Calu3 (cell line): Measurements from ENCODE around the gene FOXP1. TPM values are rescaled to one million over a fixed set of nuclear protein-coding genes. Genes with fewer than 3 reads are reported as not detected.
A peak's percentile ranks its signal among the peaks of the same experiment; 100 is the strongest.

Source experiments
- BruUV-seq: library from RNA; stranded (reverse); fragments of 400-500 nt; replicated peaks from 2 replicates; lab custom pipeline; 2021; lab: Mats Ljungman, UMichigan
- CTCF ChIA-PET: fragments of 300-600 bp; sonication (Branson Sonifier 250); formaldehyde crosslinking; loops from one replicate; lab custom pipeline; 2022; ENCODE audit warnings: antibody characterized with exemption; lab: Charles Lee
- DNase-seq: peaks from one replicate; pipeline ENCODE4 v3.0.0; 2022
- H3K27ac Mint-ChIP-seq: one replicate; pipeline ENCODE4 v1.8.0; 2022; ENCODE audit warnings: mixed read lengths; ENCODE audit not compliant: unreplicated experiment
- H3K27me3 Mint-ChIP-seq: one replicate; pipeline ENCODE4 v1.8.0; 2022; ENCODE audit warnings: mixed read lengths; ENCODE audit not compliant: unreplicated experiment
- H3K36me3 Mint-ChIP-seq: one replicate; pipeline ENCODE4 v1.8.0; 2022; ENCODE audit warnings: mild to moderate bottlenecking, moderate library complexity, mixed read lengths; ENCODE audit not compliant: insufficient read depth, unreplicated experiment
- H3K4me1 Mint-ChIP-seq: one replicate; pipeline ENCODE4 v1.8.0; 2022; ENCODE audit warnings: mild to moderate bottlenecking, low read depth, mixed read lengths; ENCODE audit not compliant: unreplicated experiment
- H3K4me3 Mint-ChIP-seq: one replicate; pipeline ENCODE4 v1.8.0; 2022; ENCODE audit warnings: mild to moderate bottlenecking, low read depth, moderate library complexity, mixed read lengths; ENCODE audit not compliant: unreplicated experiment
- H3K9me3 Mint-ChIP-seq: one replicate; pipeline ENCODE4 v1.8.0; 2022; ENCODE audit warnings: low read depth, mixed read lengths; ENCODE audit not compliant: unreplicated experiment
- CTCF ChIP-seq: fragments of 200-600 bp; IDR thresholded peaks from one replicate; pipeline ENCODE4 v1.8.0; 2022; ENCODE audit warnings: antibody characterized with exemption; ENCODE audit not compliant: unreplicated experiment
- intact Hi-C: fragments of 100-400 bp; cut with micrococcal nuclease; formaldehyde crosslinking; loops from one replicate; pipeline ENCODE4 v1.10.0; 2022; ENCODE audit not compliant: unreplicated experiment
- total RNA-seq: library from RNA; stranded (reverse); gene quantifications from 2 replicates; pipeline ENCODE4 v1.2.3, GENCODE V29; 2022

Gene FOXP1
- total RNA-seq, 1 experiment from 2014 or later = 82.8 TPM

GRCh38 chr3:71127052-71127831 is 456.3 kb downstream of the FOXP1 start:
- BruUV-seq = no TSS peak
- peaks cover 44% of the 10 kb centered on the region for H3K4me1 Mint-ChIP-seq
- no peaks in the 10 kb centered on the region for H3K9me3 Mint-ChIP-seq
- peak overlapping the region; percentile 88 for H3K4me3 Mint-ChIP-seq
- peak overlapping the region; percentile 89 for H3K27ac Mint-ChIP-seq
- intact Hi-C loops = no loop called here
- no peak for DNase-seq
- CTCF ChIA-PET = interaction anchor here (0.7 to 1.0 kb wide), 2 partner anchors 88 to 410 kb away, joined by 3 to 4 read pairs; no protein-coding TSS in a partner anchor
- H3K27me3 Mint-ChIP-seq = no peaks in the 10 kb centered on the region
- H3K36me3 Mint-ChIP-seq = peaks cover 25% of the 10 kb centered on the region
- no peak for TF ChIP-seq CTCF

DNA sequence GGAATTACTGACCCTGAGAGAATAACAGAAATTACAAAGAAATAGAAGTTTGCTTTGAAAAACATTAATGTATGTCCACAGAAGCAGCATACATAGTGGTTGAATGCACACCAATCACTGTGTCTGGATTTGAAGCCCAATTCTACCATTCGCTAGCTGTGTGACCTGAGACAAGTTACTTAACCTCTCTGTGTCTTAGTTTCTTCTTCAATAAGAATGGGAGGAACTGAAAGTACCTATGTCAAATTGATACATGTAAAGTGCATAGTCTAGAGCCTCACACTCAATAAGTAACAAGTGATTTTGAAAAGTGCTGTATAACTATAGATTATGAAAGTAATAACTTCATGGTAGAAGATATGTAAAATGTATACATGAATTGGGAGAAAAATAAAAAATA is 457.8 kb downstream of the FOXP1 start:
- no peak overlapping the region for H3K4me3 Mint-ChIP-seq
- DNase-seq = no peak

GRCh38 chr3:71124048-71124447 is 459.5 kb downstream of the FOXP1 start:
- Mint-ChIP-seq H3K4me3 (no peak overlapping the region), H3K4me1 (peaks cover 37% of the 10 kb centered on the region), H3K27me3 (no peaks in the 10 kb centered on the region), H3K9me3 (no peaks in the 10 kb centered on the region), H3K36me3 (peaks cover 8% of the 10 kb centered on the region), H3K27ac (no peak overlapping the region)
- no peak for DNase-seq
- intact Hi-C loops = no loop called here
- BruUV-seq = no TSS peak
- no peak for TF ChIP-seq CTCF
- CTCF ChIA-PET = no interaction called here

More for the DNA sequence above, 457.8 kb downstream of the FOXP1 start:
- BruUV-seq = no TSS peak
- peaks cover 25% of the 10 kb centered on the region for H3K36me3 Mint-ChIP-seq
- no peak for TF ChIP-seq CTCF
- H3K27me3 Mint-ChIP-seq = no peaks in the 10 kb centered on the region
- H3K27ac Mint-ChIP-seq = no peak overlapping the region
- no peaks in the 10 kb centered on the region for H3K9me3 Mint-ChIP-seq
- H3K4me1 Mint-ChIP-seq = peaks cover 30% of the 10 kb centered on the region
- CTCF ChIA-PET = no interaction called here
- intact Hi-C loops = no loop called here

- H3K4me3 Mint-ChIP-seq = no peak overlapping the region
- BruUV-seq = no TSS peak
- H3K4me1 Mint-ChIP-seq = peaks cover 40% of the 10 kb centered on the region
- no peak for DNase-seq
- CTCF ChIA-PET = no interaction called here
- TF ChIP-seq CTCF = no peak
- H3K27me3 Mint-ChIP-seq = no peaks in the 10 kb centered on the region
- intact Hi-C loops = no loop called here
- no peaks in the 10 kb centered on the region for H3K9me3 Mint-ChIP-seq
- H3K27ac Mint-ChIP-seq = no peak overlapping the region
- no peaks in the 10 kb centered on the region for H3K36me3 Mint-ChIP-seq
Measured at GRCh38 chr3:71122641-71123040, 460.9 kb downstream of the FOXP1 start.
